ENCODE measurements around the gene DNAH9. TPM values are rescaled to one million over a fixed set of nuclear protein-coding genes. Genes with fewer than 3 reads are reported as not detected.

Gene DNAH9
- total RNA-seq, 3 donors from 2014 or later (not counting 1 experiment from before 2014, with no cell fraction given) = not detected

DNA sequence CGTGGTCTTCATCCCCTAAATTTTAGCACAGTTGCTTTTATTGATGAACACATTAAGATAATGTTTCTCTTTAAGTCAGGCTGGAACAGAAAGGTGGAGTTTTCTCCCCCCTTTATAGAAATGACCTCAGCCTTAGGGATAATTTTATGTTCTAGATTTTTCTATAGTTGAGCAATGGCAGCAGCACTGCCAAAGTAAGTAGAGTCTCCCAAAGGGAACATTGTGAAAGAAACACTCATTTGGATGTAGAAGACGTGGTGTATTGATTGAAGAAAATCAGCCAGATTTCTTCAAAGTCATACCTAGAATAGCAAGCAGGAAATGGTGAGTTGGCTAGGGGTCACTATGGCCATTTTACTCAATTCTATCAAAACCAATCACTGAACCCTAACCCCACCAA is 122.5 kb downstream of the DNAH9 start:
- Mint-ChIP-seq H3K4me3 (no peak overlapping the region), H3K4me1 (no peaks in the 10 kb centered on the region), H3K27ac (no peak overlapping the region), H3K36me3 (no peaks in the 10 kb centered on the region), H3K27me3 (ENCODE audit: low read depth in 2 of 2) (no peaks in the 10 kb centered on the region), H3K9me3 (peaks cover 8 to 15% of the 10 kb centered on the region in 2 donors)
- peaks cover 3% of the 10 kb centered on the region for H3K9me3 ChIP-seq (ENCODE audit: control insufficient read depth, insufficient read depth, low read length)
- WGBS (ENCODE audit: insufficient coverage) = 56% methylated on average over 2 of the region's 2 CpGs
- ATAC-seq = no peak
- DNase-seq = no peak
- no peak overlapping the region for H3K4me3 ChIP-seq (ENCODE audit: low read length)
- intact Hi-C loops (cut with micrococcal nuclease) = no loop called here
- H3K36me3 ChIP-seq (ENCODE audit: control insufficient read depth, insufficient read depth, low read length) = no peaks in the 10 kb centered on the region
- H3K27me3 ChIP-seq (ENCODE audit: control insufficient read depth, insufficient read depth, low read length) = no peaks in the 10 kb centered on the region
- TF ChIP-seq, protein P1, sequence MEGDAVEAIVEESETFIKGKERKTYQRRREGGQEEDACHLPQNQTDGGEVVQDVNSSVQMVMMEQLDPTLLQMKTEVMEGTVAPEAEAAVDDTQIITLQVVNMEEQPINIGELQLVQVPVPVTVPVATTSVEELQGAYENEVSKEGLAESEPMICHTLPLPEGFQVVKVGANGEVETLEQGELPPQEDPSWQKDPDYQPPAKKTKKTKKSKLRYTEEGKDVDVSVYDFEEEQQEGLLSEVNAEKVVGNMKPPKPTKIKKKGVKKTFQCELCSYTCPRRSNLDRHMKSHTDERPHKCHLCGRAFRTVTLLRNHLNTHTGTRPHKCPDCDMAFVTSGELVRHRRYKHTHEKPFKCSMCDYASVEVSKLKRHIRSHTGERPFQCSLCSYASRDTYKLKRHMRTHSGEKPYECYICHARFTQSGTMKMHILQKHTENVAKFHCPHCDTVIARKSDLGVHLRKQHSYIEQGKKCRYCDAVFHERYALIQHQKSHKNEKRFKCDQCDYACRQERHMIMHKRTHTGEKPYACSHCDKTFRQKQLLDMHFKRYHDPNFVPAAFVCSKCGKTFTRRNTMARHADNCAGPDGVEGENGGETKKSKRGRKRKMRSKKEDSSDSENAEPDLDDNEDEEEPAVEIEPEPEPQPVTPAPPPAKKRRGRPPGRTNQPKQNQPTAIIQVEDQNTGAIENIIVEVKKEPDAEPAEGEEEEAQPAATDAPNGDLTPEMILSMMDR (IDR thresholded peaks at IDR 0.05) = no peak
- no peak overlapping the region for H3K27ac ChIP-seq (ENCODE audit: low read length)
- no peaks in the 10 kb centered on the region for H3K4me1 ChIP-seq (ENCODE audit: control insufficient read depth, insufficient read depth, low read length)

GRCh38 chr17:11730747-11731146 is 132.5 kb downstream of the DNAH9 start:
- intact Hi-C loops (cut with micrococcal nuclease) = no loop called here
- no peak overlapping the region for H3K4me3 ChIP-seq (ENCODE audit: low read length)
- no peak overlapping the region for H3K4me3 Mint-ChIP-seq
- no peaks in the 10 kb centered on the region for H3K36me3 Mint-ChIP-seq
- no peaks in the 10 kb centered on the region for H3K4me1 ChIP-seq (ENCODE audit: control insufficient read depth, insufficient read depth, low read length)
- H3K9me3 Mint-ChIP-seq = peaks cover 5 to 6% of the 10 kb centered on the region in 2 donors
- no peaks in the 10 kb centered on the region for H3K4me1 Mint-ChIP-seq
- H3K27ac Mint-ChIP-seq = no peak overlapping the region
- no peak overlapping the region for H3K27ac ChIP-seq (ENCODE audit: low read length)
- no peaks in the 10 kb centered on the region for H3K27me3 ChIP-seq (ENCODE audit: control insufficient read depth, insufficient read depth, low read length)
- H3K9me3 ChIP-seq (ENCODE audit: control insufficient read depth, insufficient read depth, low read length) = no peaks in the 10 kb centered on the region
- H3K36me3 ChIP-seq (ENCODE audit: control insufficient read depth, insufficient read depth, low read length) = no peaks in the 10 kb centered on the region
- TF ChIP-seq, protein P1 (IDR thresholded peaks at IDR 0.05) = no peak
- ATAC-seq = no peak
- 86% methylated on average over 3 of the region's 3 CpGs for WGBS (ENCODE audit: insufficient coverage)
- no peaks in the 10 kb centered on the region for H3K27me3 Mint-ChIP-seq (ENCODE audit: low read depth in 2 of 2)
- DNase-seq = no peak

- H3K36me3 Mint-ChIP-seq = no peaks in the 10 kb centered on the region
- Histone ChIP-seq H3K27me3 (ENCODE audit: control insufficient read depth, insufficient read depth, low read length) (no peaks in the 10 kb centered on the region), H3K4me3 (ENCODE audit: low read length) (no peak overlapping the region), H3K9me3 (ENCODE audit: control insufficient read depth, insufficient read depth, low read length) (no peaks in the 10 kb centered on the region), H3K27ac (ENCODE audit: low read length) (no peak overlapping the region), H3K36me3 (ENCODE audit: control insufficient read depth, insufficient read depth, low read length) (no peaks in the 10 kb centered on the region), H3K4me1 (ENCODE audit: control insufficient read depth, insufficient read depth, low read length) (no peaks in the 10 kb centered on the region)
- no peak for DNase-seq
- H3K27ac Mint-ChIP-seq = no peak overlapping the region
- no peak overlapping the region for H3K4me3 Mint-ChIP-seq
- no peaks in the 10 kb centered on the region for H3K4me1 Mint-ChIP-seq
- no peak for ATAC-seq
- peaks cover 0 to 2% of the 10 kb centered on the region in 2 donors for H3K9me3 Mint-ChIP-seq
- TF ChIP-seq, protein P1 (IDR thresholded peaks at IDR 0.05) = no peak
- 86% methylated on average over 13 of the region's 15 CpGs for WGBS (ENCODE audit: insufficient coverage)
- H3K27me3 Mint-ChIP-seq (ENCODE audit: low read depth in 2 of 2) = no peaks in the 10 kb centered on the region
- intact Hi-C loops (cut with micrococcal nuclease) = no loop called here
These were observed 138.5 kb downstream of the DNAH9 start for GRCh38 chr17:11736613-11737312.

DNA sequence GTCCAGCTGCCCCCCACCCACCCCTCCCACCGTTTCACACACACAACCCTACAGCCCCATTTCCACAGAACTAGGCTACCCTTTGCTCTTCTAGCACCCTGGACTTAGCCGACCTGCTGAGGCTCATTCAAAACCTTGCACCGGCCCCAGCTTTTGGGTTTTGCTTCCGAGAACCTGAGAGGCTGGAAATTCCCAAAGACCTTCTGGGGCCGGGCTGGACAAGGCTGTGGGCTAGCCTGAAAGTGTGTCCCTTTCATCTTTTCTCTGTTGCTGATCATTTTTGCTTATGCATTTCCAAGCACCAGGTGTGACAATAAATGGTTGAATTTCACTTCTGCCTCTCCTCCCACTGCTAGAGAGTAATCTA is 139.0 kb downstream of the DNAH9 start:
- DNase-seq (no peak), ATAC-seq (no peak)
- Histone ChIP-seq H3K36me3 (ENCODE audit: control insufficient read depth, insufficient read depth, low read length) (no peaks in the 10 kb centered on the region), H3K27ac (ENCODE audit: low read length) (no peak overlapping the region), H3K27me3 (ENCODE audit: control insufficient read depth, insufficient read depth, low read length) (no peaks in the 10 kb centered on the region), H3K4me3 (ENCODE audit: low read length) (no peak overlapping the region), H3K9me3 (ENCODE audit: control insufficient read depth, insufficient read depth, low read length) (no peaks in the 10 kb centered on the region), H3K4me1 (ENCODE audit: control insufficient read depth, insufficient read depth, low read length) (no peaks in the 10 kb centered on the region)
- intact Hi-C loops (cut with micrococcal nuclease) = no loop called here
- H3K27me3 Mint-ChIP-seq (ENCODE audit: low read depth in 2 of 2) = no peaks in the 10 kb centered on the region
- H3K36me3 Mint-ChIP-seq = no peaks in the 10 kb centered on the region
- H3K4me1 Mint-ChIP-seq = no peaks in the 10 kb centered on the region
- WGBS (ENCODE audit: insufficient coverage) = 81% methylated on average over 5 of the region's 5 CpGs
- no peak overlapping the region for H3K4me3 Mint-ChIP-seq
- TF ChIP-seq, protein P1 (IDR thresholded peaks at IDR 0.05) = no peak
- peaks cover 0 to 2% of the 10 kb centered on the region in 2 donors for H3K9me3 Mint-ChIP-seq
- H3K27ac Mint-ChIP-seq = no peak overlapping the region

Data from natural killer cell (primary cell).